HG03469 (cell line): ENCODE data around the gene CPPED1.
"Not testable (repeated sequence)": the region's sequence is repeated elsewhere in the genome, so short reads cannot be mapped to it uniquely, and the experiment has no call there.

Experiments used
- ATAC-seq: cut with Tn5 transposase; IDR thresholded peaks from one replicate; pipeline ENCODE4 v1.9.1; 2021; ENCODE audit warnings: mild to moderate bottlenecking, moderate library complexity, moderate number of reproducible peaks; ENCODE audit not compliant: unreplicated experiment

The CPPED1 gene

DNA sequence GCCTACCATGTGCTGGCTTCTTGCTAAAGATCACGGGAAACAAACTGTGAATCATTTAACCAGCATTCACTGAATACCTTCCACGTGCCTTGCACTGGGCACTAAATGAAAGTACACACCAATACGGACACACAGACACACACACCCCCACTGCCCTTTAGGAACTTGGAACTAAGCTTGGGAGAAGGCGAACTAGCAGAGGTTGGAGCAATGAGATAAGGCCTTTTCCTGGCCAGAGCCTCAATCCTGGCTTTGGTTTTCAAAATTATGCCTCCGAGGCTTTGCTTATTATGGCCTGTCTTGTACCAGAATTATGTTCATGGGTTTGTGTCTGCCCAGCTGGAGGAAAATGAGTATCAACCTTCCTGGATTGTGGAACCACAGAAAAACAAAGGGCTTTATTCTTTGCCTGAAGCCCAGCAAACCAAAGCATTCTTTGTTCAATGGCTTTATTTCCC lies 32.3 kb downstream of the CPPED1 start:
- ATAC-seq = no peak

DNA sequence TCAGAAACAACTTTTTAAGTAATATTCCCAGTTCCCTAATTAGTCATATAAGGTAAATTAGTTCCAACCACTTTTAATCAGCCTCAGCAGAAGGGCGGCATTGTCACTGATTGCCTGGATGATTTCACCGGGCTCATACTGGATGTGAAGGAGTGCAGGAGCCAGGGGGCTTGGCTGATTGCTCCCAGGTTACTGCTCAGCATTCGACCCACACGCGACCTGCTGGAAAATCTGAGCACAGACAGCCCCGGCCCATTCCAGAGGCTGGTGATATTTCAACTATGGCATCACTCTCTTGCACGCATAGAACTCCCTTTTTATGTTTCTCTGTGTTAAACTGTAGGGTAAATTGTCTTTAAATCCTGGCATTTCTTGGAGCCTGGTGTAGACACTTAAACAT lies 34.2 kb downstream of the CPPED1 start:
- no peak for ATAC-seq

DNA sequence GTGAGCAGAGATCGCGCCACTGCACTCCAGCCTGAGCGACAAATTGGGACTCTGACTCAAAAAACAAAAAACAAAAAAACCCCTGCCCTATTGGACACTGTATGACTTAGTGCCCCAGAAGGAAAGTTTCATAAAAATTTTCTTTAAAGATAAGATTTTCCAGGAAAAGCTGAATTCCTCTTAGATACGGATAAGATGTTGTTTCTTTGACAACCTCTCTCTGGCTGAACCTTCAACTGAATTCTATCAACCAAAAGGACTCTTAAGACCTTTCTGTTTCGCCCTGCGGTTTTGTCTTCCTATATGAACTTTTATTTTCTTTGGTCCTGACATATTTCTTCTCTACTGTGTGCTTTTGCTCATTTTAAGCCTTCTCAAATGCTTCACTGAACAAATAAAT lies 35.8 kb downstream of the CPPED1 start:
- no peak for ATAC-seq

GRCh38 chr16:12766853-12767252 lies 36.8 kb downstream of the CPPED1 start:
- no peak for ATAC-seq

DNA sequence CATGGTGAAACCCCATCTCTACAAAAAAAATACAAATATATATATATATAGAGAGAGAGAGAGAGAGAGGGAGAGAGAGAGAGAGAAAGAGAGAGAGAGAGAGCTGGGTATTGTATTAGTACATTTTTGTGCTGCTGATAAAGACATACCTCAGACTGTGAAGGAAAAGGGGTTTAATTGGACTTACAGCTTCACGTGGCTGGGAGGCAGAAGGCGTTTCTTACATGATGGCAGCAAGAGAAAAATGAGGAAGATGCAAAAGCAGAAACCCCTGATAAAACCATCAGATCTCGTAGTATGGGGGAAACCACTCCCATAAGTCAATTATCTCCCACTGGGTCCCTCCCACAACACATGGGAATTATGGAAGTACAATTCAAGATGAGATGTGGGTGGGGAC lies 37.5 kb downstream of the CPPED1 start:
- not testable (repeated sequence) for ATAC-seq

GRCh38 chr16:12764813-12765488 lies 38.7 kb downstream of the CPPED1 start:
- ATAC-seq = no peak

- ATAC-seq = no peak
Observed at GRCh38 chr16:12763517-12763916, 40.2 kb downstream of the CPPED1 start.

GRCh38 chr16:12760819-12761611 lies 42.7 kb downstream of the CPPED1 start:
- ATAC-seq = no peak

- ATAC-seq = no peak
Observed at GRCh38 chr16:12758670-12759558, 44.8 kb downstream of the CPPED1 start.

- ATAC-seq = no peak
Observed at GRCh38 chr16:12758031-12758669, 45.5 kb downstream of the CPPED1 start.

GRCh38 chr16:12757546-12757945 lies 46.1 kb downstream of the CPPED1 start:
- ATAC-seq = no peak

DNA sequence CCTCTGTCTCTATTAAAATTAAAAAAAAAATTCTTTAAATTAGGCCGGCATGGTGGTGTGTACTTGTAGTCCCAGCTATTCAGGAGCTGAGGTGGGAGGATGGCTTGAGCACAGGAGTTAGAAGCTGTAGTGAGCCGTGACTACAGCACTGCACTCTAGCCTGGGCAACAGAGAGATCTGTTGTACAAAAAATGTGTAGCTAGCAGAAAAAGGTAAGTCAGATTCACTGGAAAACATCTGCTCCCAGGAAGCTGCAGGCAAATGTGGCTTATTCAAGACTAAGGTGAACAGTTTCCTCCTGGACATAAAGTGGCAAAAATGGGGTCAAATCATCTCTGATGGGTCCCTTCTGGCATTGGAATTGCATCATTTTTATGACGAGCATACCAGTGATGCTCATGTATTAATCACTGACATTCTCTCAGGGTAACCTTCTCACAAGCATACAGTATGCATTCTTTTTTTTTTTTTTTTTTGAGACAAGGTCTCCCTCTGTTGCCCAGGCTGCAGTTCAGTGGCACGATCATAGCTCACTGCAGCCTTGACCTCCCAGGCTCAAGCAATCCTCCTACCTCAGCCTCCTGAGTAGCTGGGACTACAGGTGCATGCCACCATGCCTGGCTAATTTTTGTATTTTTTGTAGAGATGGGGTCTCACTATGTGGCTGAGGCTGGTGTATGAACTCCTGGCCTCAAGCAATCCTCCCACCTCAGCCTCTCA lies 48.7 kb downstream of the CPPED1 start:
- no peak for ATAC-seq

- ATAC-seq = no peak
Observed at GRCh38 chr16:12753203-12754023, 50.3 kb downstream of the CPPED1 start.

DNA sequence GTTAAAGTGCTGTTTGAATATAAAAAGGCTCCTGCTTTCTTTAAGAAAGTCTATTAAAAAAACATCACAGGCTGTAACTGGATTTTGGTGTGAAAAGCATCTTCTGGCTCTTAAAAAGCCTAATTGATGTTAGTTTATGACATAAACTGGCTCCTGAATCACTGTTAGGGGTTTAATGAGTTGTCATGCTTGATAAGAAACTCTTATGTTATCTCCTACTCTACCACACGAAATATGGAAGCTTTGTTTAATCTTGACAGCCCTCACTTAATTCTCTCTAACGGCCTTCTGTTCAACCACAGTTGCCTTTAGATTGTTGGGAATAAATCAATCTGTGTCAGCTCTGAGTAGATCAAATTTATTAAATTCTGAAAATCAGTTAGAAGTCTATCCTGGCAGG lies 51.5 kb downstream of the CPPED1 start:
- no peak for ATAC-seq

DNA sequence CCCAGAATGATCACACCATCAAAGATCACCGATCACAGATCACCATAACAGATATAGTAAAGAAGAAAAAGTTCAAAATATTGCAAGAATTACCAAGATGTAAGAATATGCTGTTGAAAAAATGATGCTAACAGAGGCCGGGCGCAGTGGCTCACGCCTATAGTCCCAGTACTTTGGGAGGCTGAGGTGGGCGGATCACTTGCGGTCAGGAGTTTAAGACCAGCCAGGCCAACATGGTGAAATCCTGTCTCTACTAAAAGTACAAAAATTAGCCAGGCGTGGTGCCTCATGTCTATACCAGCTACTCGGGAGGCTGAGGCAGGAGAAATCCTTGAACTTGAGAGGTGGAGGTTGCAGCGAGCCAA lies 53.2 kb downstream of the CPPED1 start:
- no peak for ATAC-seq

DNA sequence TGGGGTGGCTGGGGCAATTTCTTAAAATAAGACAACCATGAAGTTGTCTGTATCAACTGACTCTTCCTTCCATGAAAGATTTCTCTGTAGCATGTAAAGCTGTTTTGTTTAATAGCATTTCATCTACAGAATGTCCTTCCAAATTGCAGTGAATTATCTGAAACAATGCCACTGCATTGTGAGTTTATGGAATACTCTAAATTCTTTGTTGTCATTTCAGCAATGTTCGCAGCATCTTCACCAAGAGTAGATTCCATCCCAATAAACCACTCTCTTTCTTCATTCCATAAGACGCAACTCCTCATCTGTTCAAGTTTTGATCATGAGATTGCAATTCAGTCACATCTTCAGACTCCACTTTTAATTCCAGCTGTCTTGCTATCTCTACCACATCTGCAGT lies 54.6 kb downstream of the CPPED1 start:
- ATAC-seq = no peak

DNA sequence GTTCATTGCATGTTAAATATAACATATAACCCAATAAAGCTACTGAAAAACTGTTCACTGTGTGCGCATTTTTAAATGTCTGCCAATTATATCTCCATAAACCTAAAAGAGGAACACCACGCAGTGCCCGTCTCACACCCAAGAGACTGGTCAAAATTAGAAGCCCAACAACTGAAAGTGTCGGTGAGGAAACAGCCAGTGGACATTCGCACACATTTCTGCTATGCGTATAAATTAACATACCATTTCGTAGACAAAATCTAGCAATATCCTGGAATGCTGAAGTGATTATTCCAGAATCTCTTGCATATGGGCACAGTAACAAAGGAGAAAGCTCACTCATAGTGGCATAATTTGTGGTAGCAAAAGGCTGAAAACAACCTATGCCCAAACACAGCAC lies 55.9 kb downstream of the CPPED1 start:
- ATAC-seq = no peak

DNA sequence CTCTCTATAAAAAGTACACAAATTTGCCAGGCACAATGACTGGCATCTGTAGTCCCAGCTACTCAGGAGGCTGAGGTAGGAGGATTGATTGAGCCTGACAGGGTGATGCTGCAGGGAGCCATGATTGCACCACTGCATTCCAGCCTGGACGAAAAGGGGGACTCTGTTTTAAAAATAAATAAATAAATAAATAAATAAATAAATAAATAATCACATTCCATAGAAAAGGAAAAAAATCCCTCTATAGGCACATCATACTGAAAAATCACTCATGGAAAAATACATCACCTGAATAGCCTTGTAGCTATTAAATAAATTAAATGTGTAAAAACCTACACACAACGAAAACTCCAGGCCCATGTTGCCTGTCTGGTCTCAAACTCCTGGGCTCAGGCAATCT lies 56.4 kb downstream of the CPPED1 start:
- no peak for ATAC-seq

DNA sequence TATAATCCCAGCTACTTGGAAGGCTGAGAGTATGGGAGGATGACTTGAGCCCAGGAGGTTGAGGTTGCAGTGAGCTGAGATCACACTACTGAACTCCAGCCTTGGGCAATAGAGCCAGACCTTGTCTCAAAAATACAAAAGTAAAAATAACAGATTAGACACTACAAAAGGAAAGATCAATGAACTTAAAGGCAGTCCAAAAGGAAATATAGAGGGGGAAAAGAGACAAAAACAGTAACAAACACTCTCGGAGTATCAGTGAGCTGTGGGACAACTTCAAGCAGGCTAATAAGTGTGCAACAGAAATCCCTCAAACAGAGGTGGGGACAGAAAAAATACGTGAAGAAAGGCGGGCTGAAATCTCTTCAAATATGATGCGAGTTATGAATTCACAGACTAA lies 58.8 kb downstream of the CPPED1 start:
- no peak for ATAC-seq
